Panc1 (cell line): ENCODE data around the gene MALSU1.

Experiments used
- POLR2AphosphoS5 ChIP-seq: IDR thresholded peaks from 2 replicates; pipeline ENCODE4 v1.6.1; 2012; ENCODE audit warnings: mild to moderate bottlenecking, low read depth, low read length, moderate library complexity
- SIN3A ChIP-seq: IDR thresholded peaks from 2 replicates; pipeline ENCODE4 v1.6.1; 2012; ENCODE audit warnings: low read depth, mild to moderate bottlenecking, low read length, moderate library complexity, borderline replicate concordance; ENCODE audit not compliant: insufficient read depth
- TCF7L2 ChIP-seq: IDR thresholded peaks from 2 replicates; pipeline ENCODE4 v1.6.1; 2011; ENCODE audit warnings: mild to moderate bottlenecking, low read depth, low read length, inconsistent platforms
- TF ChIP-seq, protein P1 (sequence below): fragments of 450-650 bp; IDR thresholded peaks from 2 replicates; pipeline ENCODE4 v1.5.1; 2017; ENCODE audit warnings: mild to moderate bottlenecking

GRCh38 chr7:23292623-23293022 is 6.5 kb upstream of the MALSU1 start:
- no peak for TF ChIP-seq SIN3A
- TF ChIP-seq, protein P1, sequence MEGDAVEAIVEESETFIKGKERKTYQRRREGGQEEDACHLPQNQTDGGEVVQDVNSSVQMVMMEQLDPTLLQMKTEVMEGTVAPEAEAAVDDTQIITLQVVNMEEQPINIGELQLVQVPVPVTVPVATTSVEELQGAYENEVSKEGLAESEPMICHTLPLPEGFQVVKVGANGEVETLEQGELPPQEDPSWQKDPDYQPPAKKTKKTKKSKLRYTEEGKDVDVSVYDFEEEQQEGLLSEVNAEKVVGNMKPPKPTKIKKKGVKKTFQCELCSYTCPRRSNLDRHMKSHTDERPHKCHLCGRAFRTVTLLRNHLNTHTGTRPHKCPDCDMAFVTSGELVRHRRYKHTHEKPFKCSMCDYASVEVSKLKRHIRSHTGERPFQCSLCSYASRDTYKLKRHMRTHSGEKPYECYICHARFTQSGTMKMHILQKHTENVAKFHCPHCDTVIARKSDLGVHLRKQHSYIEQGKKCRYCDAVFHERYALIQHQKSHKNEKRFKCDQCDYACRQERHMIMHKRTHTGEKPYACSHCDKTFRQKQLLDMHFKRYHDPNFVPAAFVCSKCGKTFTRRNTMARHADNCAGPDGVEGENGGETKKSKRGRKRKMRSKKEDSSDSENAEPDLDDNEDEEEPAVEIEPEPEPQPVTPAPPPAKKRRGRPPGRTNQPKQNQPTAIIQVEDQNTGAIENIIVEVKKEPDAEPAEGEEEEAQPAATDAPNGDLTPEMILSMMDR: no peak
- no peak for TF ChIP-seq TCF7L2
- no peak for TF ChIP-seq POLR2AphosphoS5
